GM12878 (cell line): ENCODE results near the gene SECISBP2. TPM values are rescaled to one million over a fixed set of nuclear protein-coding genes. Genes with fewer than 3 reads are reported as not detected.
A peak's percentile ranks its signal among the peaks of the same experiment; 100 is the strongest.

Source experiments
- ATAC-seq: fragments of 200-7000 bp; cut with Tn5 transposase; 3 replicates; pipeline ENCODE4 v1.9.1; 2020; ENCODE audit warnings: mild to moderate bottlenecking, moderate library complexity
- BruUV-seq: library from RNA; stranded (reverse); fragments of 400-500 nt; replicated peaks from 2 replicates; lab custom pipeline; 2021; lab: Mats Ljungman, UMichigan
- CTCF ChIA-PET: fragments of 300-600 bp; sonication (Branson Sonifier 250); formaldehyde crosslinking; extraction: SDS; loops from one replicate; lab custom pipeline; 2021; ENCODE audit warnings: inconsistent platforms; lab: Yijun Ruan, JAX
- POLR2A ChIA-PET: fragments of 350-600 bp; formaldehyde crosslinking; extraction: SDS; loops from one replicate; lab custom pipeline; 2021; ENCODE audit warnings: inconsistent platforms; lab: Charles Lee
- RAD21 ChIA-PET: fragments of 300-600 bp; sonication (Branson Sonifier 250); formaldehyde crosslinking; loops from one replicate; lab custom pipeline; 2023; ENCODE audit warnings: antibody characterized with exemption; ENCODE audit not compliant: unreplicated experiment; lab: Charles Lee
- SMC1A ChIA-PET: fragments of 300-600 bp; sonication (Branson Sonifier 250); formaldehyde crosslinking; loops from one replicate; lab custom pipeline; 2023; ENCODE audit not compliant: unreplicated experiment, uncharacterized antibody; lab: Charles Lee
- DNase-seq: peaks from one replicate; pipeline ENCODE4 v3.0.0-alpha.2; 2011; ENCODE audit warnings: low read depth, low spot score
- FAIRE-seq: peaks from 3 replicates; lab custom pipeline; 2011; peaks lifted over from hg19 to GRCh38; lab: Jason Lieb, UNC
- H2AFZ ChIP-seq: 2 replicates; pipeline ENCODE4 v1.6.0; 2011; ENCODE audit warnings: low read depth, low read length, control low read depth; ENCODE audit not compliant: control insufficient read depth
- H3K27ac ChIP-seq: 2 replicates; pipeline ENCODE4 v1.5.1; 2011; ENCODE audit warnings: control low read depth; ENCODE audit not compliant: control insufficient read depth, insufficient read depth
- H3K27me3 ChIP-seq, 2 experiments: replicated peaks in 1 of 2; 2 replicates each; pipeline versions ENCODE4 v1.6.0 to v1.6.1; 2011; ENCODE audit warnings: low read length in 1 of 2; ENCODE audit not compliant: control insufficient read depth in 2 of 2, insufficient read depth in 2 of 2
- H3K36me3 ChIP-seq, 2 experiments: 2 replicates each; pipeline ENCODE4 v1.5.1; 2011; ENCODE audit warnings: low read length in 1 of 2; ENCODE audit not compliant: control insufficient read depth in 2 of 2, insufficient read depth in 2 of 2
- H3K4me1 ChIP-seq: 2 replicates; pipeline ENCODE4 v1.6.1; 2011; ENCODE audit warnings: mild to moderate bottlenecking, low read length, moderate library complexity, mixed read lengths; ENCODE audit not compliant: control insufficient read depth, insufficient read depth
- H3K4me2 ChIP-seq: 2 replicates; pipeline ENCODE4 v1.6.0; 2011; ENCODE audit warnings: control low read depth; ENCODE audit not compliant: control insufficient read depth, insufficient read depth
- H3K4me3 ChIP-seq: fragments of 200-600 bp; sonication (generic); 2 replicates; pipeline ENCODE4 v1.5.1; 2016
- H3K79me2 ChIP-seq: 2 replicates; pipeline ENCODE4 v1.6.0; 2011; ENCODE audit warnings: low read length; ENCODE audit not compliant: control insufficient read depth, insufficient read depth
- H3K9ac ChIP-seq: 2 replicates; pipeline ENCODE4 v1.8.0; 2011; ENCODE audit warnings: low read length, control low read depth, mixed read lengths; ENCODE audit not compliant: control insufficient read depth, insufficient read depth
- H3K9me3 ChIP-seq: replicated peaks from 3 replicates; pipeline ENCODE4 v1.5.1; 2011; ENCODE audit warnings: mild to moderate bottlenecking, low read length; ENCODE audit not compliant: control insufficient read depth, insufficient read depth
- H4K20me1 ChIP-seq: 2 replicates; pipeline ENCODE4 v1.6.0; 2011; ENCODE audit not compliant: control insufficient read depth, insufficient read depth
- CBFB ChIP-seq: IDR thresholded peaks from 2 replicates; pipeline ENCODE4 v1.6.1; 2016; ENCODE audit warnings: antibody characterized with exemption, low read depth
- CHD1 ChIP-seq: IDR thresholded peaks from 2 replicates; pipeline ENCODE4 v1.6.1; 2012; ENCODE audit warnings: low read depth, low read length, improper control_type of control experiment
- CREB1 ChIP-seq: IDR thresholded peaks from 2 replicates; pipeline ENCODE4 v1.6.1; 2012; ENCODE audit warnings: low read depth, mild to moderate bottlenecking, inconsistent platforms
- FOS ChIP-seq: IDR thresholded peaks from 3 replicates; pipeline ENCODE4 v1.6.1; 2011; ENCODE audit warnings: borderline replicate concordance; ENCODE audit not compliant: insufficient read length; ENCODE audit errors: extremely low read depth
- HDAC6 ChIP-seq: fragments of 200-600 bp; sonication (generic); IDR thresholded peaks from one replicate; pipeline ENCODE4 v1.8.0; 2017; ENCODE audit warnings: antibody characterized with exemption; ENCODE audit not compliant: unreplicated experiment
- NFYA ChIP-seq: IDR thresholded peaks from 2 replicates; pipeline ENCODE4 v1.6.1; 2011; ENCODE audit warnings: low read depth, mild to moderate bottlenecking, low read length, improper control_type of control experiment, borderline replicate concordance
- STAT3 ChIP-seq: IDR thresholded peaks from 2 replicates; pipeline ENCODE4 v1.6.1; 2011; ENCODE audit warnings: low read depth, low read length, improper control_type of control experiment
- TAF1 ChIP-seq: IDR thresholded peaks from 2 replicates; pipeline ENCODE4 v1.6.1; 2011; ENCODE audit warnings: mild to moderate bottlenecking, low read depth, low read length, borderline replicate concordance
- USF1 ChIP-seq: IDR thresholded peaks from 2 replicates; pipeline ENCODE4 v1.6.1; 2011; ENCODE audit warnings: borderline replicate concordance, low read depth, mild to moderate bottlenecking, moderate library complexity, mixed read lengths, low read length; ENCODE audit not compliant: insufficient read depth; ENCODE audit errors: extremely low read length
- ZNF217 ChIP-seq: fragments of 450-650 bp; IDR thresholded peaks from 2 replicates; pipeline ENCODE4 v1.6.1; 2017; ENCODE audit warnings: antibody characterized with exemption, mild to moderate bottlenecking
- WGBS: methylation state at CpG from one replicate; pipeline ENCODE4 v1.1.6; 2016; ENCODE audit warnings: low lambda C conversion rate; ENCODE audit not compliant: insufficient replicate concordance, insufficient coverage; ENCODE audit errors: missing lambda C conversion rate; 5-methylcytosine and 5-hydroxymethylcytosine counted together
- in situ Hi-C: fragments of 300-500 bp; cut with MboI; formaldehyde crosslinking; loops from 9 replicates; pipeline ENCODE4 v1.14.3; 2018; ENCODE audit warnings: mixed read lengths
- intact Hi-C: fragments of 100-400 bp; cut with micrococcal nuclease; formaldehyde crosslinking; loops from one replicate; pipeline ENCODE4 v1.14.2; 2022; ENCODE audit not compliant: unreplicated experiment
- polyA plus RNA-seq, 11 experiments: library from polyadenylated mRNA; depleted of rRNA in 4 of 11; unstranded in 6 of 11; stranded (reverse) in 5 of 11; fragments of >200 nt; fragmentation: Nextera tagmentation in 4 of 11; fragmentation: Illumina TruSeq in 1 of 11; extraction: Ambion mirVana in 4 of 11; extraction: Trizol in 1 of 11; gene quantifications; 1 replicate in 1 of 11; 2 replicates in 10 of 11; pipeline versions ENCODE4 v1.2.1 to v1.2.3, GENCODE V29; 2011 to 2016; ENCODE audit warnings: inconsistent platforms in 2 of 11, missing spikeins in 2 of 11, low read depth in 1 of 11
- total RNA-seq, 4 experiments: library from RNA; depleted of rRNA in 3 of 4; stranded (reverse); fragments of >200 nt in 3 of 4; fragmentation: Illumina TruSeq in 1 of 4; extraction: Trizol in 1 of 4; gene quantifications; 2 replicates each; pipeline versions ENCODE4 v1.2.1 to v1.2.3, GENCODE V29; 2013 to 2021
- TF ChIP-seq, protein P1 (sequence below): IDR thresholded peaks from 2 replicates; pipeline ENCODE4 v1.6.1; 2011; ENCODE audit warnings: mild to moderate bottlenecking, low read depth, low read length, moderate library complexity; ENCODE audit not compliant: insufficient replicate concordance

The SECISBP2 gene
- total and polyA plus RNA-seq, 10 of the 15 experiments (the other 5 are each of a cell fraction or from before 2014, with no cell fraction given), result 4.6 to 50.5 (median 31.9) TPM

DNA sequence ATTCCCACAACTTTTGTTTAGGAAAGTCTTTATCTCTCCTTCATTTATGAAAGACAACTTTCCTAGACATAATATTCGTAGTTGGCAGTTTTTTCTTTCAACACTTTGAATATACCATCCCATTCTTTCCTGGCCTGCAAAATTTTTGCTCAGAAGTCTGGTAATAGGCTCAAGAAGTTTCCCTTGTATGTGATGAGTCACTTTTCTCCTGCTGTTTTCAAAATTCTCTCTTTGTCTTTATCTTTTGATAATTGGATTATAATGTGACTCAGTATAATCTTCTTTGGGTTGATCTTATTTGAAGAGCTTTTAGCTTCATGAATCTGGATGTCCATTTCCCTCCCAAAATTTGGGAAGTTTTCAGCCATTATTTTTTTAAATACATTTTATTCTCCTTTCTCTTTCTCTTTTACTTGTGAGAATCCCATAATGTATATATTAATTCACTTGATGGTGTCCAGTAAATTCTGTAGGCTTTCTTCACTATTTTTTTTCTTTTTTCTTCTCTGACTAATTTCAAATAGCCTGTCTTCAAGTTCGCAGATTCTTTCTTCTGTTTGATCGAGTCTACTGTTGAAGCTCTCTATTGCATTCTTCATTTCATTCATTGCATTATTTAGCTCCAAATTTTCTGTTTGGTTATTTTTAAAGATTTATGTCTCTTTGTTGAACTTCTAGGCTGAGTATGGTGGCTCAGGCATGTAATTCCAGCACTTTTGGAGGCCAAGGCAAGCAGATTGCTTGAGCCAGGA, 44.6 kb upstream of the SECISBP2 start:
- FAIRE-seq (peak; percentile 23), ATAC-seq (no peak), DNase-seq (no peak)
- WGBS, result 56% methylated on average over 3 of the region's 3 CpGs
- Histone ChIP-seq H3K4me2 (no peak overlapping the region), H3K9ac (no peak overlapping the region), H3K79me2 (no peaks in the 10 kb centered on the region), H3K4me3 (no peak overlapping the region), H3K27me3 (no peaks in the 10 kb centered on the region), H2AFZ (no peak overlapping the region), H3K9me3 (peaks cover 5% of the 10 kb centered on the region; the same call in 2 of the 3 replicates), H3K4me1 (peaks cover 3% of the 10 kb centered on the region; the same call in 1 of the 2 replicates), H3K27ac (no peak overlapping the region), H3K36me3 (no peaks in the 10 kb centered on the region), H4K20me1 (no peaks in the 10 kb centered on the region)
- CTCF ChIA-PET, result no interaction called here
- POLR2A ChIA-PET, result no interaction called here
- BruUV-seq, result no TSS peak
- in situ Hi-C loops (no loop called here), intact Hi-C loops (no loop called here)
- SMC1A ChIA-PET, result no interaction called here
- no peak for TF ChIP-seq STAT3
- no peak for TF ChIP-seq CHD1
- no peak for TF ChIP-seq CBFB
- no peak for TF ChIP-seq FOS
- no peak for TF ChIP-seq NFYA
- TF ChIP-seq CREB1, result no peak
- no peak for TF ChIP-seq TAF1
- TF ChIP-seq, protein P1, sequence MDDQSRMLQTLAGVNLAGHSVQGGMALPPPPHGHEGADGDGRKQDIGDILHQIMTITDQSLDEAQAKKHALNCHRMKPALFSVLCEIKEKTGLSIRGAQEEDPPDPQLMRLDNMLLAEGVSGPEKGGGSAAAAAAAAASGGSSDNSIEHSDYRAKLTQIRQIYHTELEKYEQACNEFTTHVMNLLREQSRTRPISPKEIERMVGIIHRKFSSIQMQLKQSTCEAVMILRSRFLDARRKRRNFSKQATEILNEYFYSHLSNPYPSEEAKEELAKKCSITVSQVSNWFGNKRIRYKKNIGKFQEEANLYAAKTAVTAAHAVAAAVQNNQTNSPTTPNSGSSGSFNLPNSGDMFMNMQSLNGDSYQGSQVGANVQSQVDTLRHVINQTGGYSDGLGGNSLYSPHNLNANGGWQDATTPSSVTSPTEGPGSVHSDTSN, result no peak
- TF ChIP-seq HDAC6, result no peak
- TF ChIP-seq ZNF217, result no peak
- no peak for TF ChIP-seq USF1
- RAD21 ChIA-PET, result no interaction called here
